Measurements from ENCODE around the gene CHRND. TPM values are rescaled to one million over a fixed set of nuclear protein-coding genes. Genes with fewer than 3 reads are reported as not detected.

Gene CHRND
- total RNA-seq, 1 experiment from 2014 or later, result not detected

- peaks cover 4% of the 10 kb centered on the region for H3K4me1 Mint-ChIP-seq
- H3K27ac Mint-ChIP-seq, result no peak overlapping the region
- ATAC-seq (no peak), DNase-seq (ENCODE audit: low spot score) (no peak)
- no peak for TF ChIP-seq KAT7 (CRISPR knock-in tag; IDR thresholded peaks at IDR 0.05; ENCODE audit: borderline replicate concordance)
- no peak for TF ChIP-seq FOXP4 (CRISPR knock-in tag; IDR thresholded peaks at IDR 0.05)
- TF ChIP-seq ZNF532 (CRISPR knock-in tag; IDR thresholded peaks at IDR 0.05; ENCODE audit: borderline replicate concordance), result no peak
- no peak for TF ChIP-seq SOX15 (CRISPR knock-in tag; IDR thresholded peaks at IDR 0.05)
- TF ChIP-seq NFATC4 (CRISPR knock-in tag; IDR thresholded peaks at IDR 0.05), result no peak
- no peak for TF ChIP-seq EMX1 (CRISPR knock-in tag; IDR thresholded peaks at IDR 0.05)
- TF ChIP-seq, protein P1, sequence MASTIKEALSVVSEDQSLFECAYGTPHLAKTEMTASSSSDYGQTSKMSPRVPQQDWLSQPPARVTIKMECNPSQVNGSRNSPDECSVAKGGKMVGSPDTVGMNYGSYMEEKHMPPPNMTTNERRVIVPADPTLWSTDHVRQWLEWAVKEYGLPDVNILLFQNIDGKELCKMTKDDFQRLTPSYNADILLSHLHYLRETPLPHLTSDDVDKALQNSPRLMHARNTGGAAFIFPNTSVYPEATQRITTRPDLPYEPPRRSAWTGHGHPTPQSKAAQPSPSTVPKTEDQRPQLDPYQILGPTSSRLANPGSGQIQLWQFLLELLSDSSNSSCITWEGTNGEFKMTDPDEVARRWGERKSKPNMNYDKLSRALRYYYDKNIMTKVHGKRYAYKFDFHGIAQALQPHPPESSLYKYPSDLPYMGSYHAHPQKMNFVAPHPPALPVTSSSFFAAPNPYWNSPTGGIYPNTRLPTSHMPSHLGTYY (CRISPR knock-in tag; IDR thresholded peaks at IDR 0.05), result no peak
- no peak for TF ChIP-seq MAX (CRISPR knock-in tag; IDR thresholded peaks at IDR 0.05)
- TF ChIP-seq IRF2 (CRISPR knock-in tag; IDR thresholded peaks at IDR 0.05; ENCODE audit: borderline replicate concordance, low read depth), result no peak
- TF ChIP-seq IRF1 (CRISPR knock-in tag; IDR thresholded peaks at IDR 0.05), result no peak
- TF ChIP-seq NR2C2 (CRISPR knock-in tag; IDR thresholded peaks at IDR 0.05), result no peak
- TF ChIP-seq, protein P2, sequence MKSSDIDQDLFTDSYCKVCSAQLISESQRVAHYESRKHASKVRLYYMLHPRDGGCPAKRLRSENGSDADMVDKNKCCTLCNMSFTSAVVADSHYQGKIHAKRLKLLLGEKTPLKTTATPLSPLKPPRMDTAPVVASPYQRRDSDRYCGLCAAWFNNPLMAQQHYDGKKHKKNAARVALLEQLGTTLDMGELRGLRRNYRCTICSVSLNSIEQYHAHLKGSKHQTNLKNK (CRISPR knock-in tag; IDR thresholded peaks at IDR 0.05), result no peak
- no peak for TF ChIP-seq ZNF219 (CRISPR knock-in tag; IDR thresholded peaks at IDR 0.05; ENCODE audit: borderline replicate concordance)
- TF ChIP-seq NFE2L1 (CRISPR knock-in tag; IDR thresholded peaks at IDR 0.05), result no peak
- no peaks in the 10 kb centered on the region for H3K9me3 Mint-ChIP-seq
- peaks cover 11% of the 10 kb centered on the region for H3K27me3 Mint-ChIP-seq (ENCODE audit: low read depth)
- no peak overlapping the region for H3K4me3 Mint-ChIP-seq
- no peaks in the 10 kb centered on the region for H3K36me3 Mint-ChIP-seq
- CTCF ChIA-PET, result interaction anchor here (1.0 to 4.0 kb wide), 5 partner anchors 12 to 111 kb away, joined by 3 to 23 read pairs (median 12); no protein-coding TSS in a partner anchor
- POLR2A ChIA-PET, result no interaction called here
Measured at GRCh38 chr2:232476791-232477190, 49.2 kb upstream of the CHRND start.

DNA sequence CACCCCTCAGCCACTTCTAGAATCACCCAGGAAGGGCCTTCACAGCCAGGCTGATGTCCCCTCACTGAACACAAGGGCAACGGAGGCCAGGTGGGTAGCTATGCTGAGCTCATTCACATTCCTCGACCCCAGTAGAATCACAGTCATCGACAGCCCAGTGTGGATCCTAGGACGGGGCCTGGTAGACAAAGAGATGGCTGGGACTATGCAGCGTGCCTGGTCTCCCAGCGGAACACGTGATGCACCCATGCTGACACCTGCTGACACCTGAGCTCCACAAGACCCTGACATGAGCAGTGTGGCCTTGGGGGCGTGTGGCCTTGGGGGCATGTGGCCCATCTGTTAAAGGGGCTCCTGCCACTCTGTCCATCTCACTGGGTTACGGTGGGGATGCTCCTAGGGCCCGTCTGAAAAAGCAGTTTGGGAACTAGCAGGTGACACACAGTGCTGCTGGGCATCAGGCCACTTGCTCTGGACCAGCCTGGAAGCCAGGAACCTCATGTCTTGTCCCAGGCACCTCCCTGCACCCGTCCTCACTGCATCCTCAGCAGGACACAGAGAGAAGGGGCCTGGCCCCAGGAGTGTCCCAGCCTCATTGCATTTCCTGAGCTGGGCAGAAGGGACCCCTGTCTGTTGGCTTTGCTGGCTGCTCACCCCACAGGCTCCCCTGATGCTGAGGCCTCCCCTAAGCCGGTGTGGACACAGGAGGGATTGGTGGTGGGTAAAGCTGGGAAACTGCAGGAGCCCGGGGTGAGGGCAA is 48.0 kb upstream of the CHRND start:
- ATAC-seq (0 out of 2 replicates have a peak, but pooled peaks have one; percentile 14), DNase-seq (ENCODE audit: low spot score) (peak; percentile 9)
- Mint-ChIP-seq H3K36me3 (no peaks in the 10 kb centered on the region), H3K27me3 (ENCODE audit: low read depth) (peaks cover 4% of the 10 kb centered on the region), H3K9me3 (no peaks in the 10 kb centered on the region), H3K27ac (no peak overlapping the region), H3K4me3 (no peak overlapping the region), H3K4me1 (peaks cover 4% of the 10 kb centered on the region)
- ChIA-PET POLR2A (no interaction called here), CTCF (interaction anchor here (0.5 to 4.0 kb wide), 5 partner anchors 16 to 112 kb away, joined by 3 to 23 read pairs (median 5); no protein-coding TSS in a partner anchor)
- TF ChIP-seq ZNF423 (CRISPR knock-in tag; IDR thresholded peaks at IDR 0.05) (no peak), TEAD4 (CRISPR knock-in tag; IDR thresholded peaks at IDR 0.05) (no peak), ATF1 (CRISPR knock-in tag; IDR thresholded peaks at IDR 0.05) (no peak), PREB (CRISPR knock-in tag; IDR thresholded peaks at IDR 0.05; ENCODE audit: borderline replicate concordance) (no peak), OVOL2 (CRISPR knock-in tag; IDR thresholded peaks at IDR 0.05; ENCODE audit: borderline replicate concordance) (no peak), FOXK1 (CRISPR knock-in tag; IDR thresholded peaks at IDR 0.05) (no peak)
- TF ChIP-seq, protein P3, sequence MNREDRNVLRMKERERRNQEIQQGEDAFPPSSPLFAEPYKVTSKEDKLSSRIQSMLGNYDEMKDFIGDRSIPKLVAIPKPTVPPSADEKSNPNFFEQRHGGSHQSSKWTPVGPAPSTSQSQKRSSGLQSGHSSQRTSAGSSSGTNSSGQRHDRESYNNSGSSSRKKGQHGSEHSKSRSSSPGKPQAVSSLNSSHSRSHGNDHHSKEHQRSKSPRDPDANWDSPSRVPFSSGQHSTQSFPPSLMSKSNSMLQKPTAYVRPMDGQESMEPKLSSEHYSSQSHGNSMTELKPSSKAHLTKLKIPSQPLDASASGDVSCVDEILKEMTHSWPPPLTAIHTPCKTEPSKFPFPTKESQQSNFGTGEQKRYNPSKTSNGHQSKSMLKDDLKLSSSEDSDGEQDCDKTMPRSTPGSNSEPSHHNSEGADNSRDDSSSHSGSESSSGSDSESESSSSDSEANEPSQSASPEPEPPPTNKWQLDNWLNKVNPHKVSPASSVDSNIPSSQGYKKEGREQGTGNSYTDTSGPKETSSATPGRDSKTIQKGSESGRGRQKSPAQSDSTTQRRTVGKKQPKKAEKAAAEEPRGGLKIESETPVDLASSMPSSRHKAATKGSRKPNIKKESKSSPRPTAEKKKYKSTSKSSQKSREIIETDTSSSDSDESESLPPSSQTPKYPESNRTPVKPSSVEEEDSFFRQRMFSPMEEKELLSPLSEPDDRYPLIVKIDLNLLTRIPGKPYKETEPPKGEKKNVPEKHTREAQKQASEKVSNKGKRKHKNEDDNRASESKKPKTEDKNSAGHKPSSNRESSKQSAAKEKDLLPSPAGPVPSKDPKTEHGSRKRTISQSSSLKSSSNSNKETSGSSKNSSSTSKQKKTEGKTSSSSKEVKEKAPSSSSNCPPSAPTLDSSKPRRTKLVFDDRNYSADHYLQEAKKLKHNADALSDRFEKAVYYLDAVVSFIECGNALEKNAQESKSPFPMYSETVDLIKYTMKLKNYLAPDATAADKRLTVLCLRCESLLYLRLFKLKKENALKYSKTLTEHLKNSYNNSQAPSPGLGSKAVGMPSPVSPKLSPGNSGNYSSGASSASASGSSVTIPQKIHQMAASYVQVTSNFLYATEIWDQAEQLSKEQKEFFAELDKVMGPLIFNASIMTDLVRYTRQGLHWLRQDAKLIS (CRISPR knock-in tag; IDR thresholded peaks at IDR 0.05; ENCODE audit: borderline replicate concordance), result no peak
